PC-3 (cell line): ENCODE measurements around the gene CPSF3. TPM values are rescaled to one million over a fixed set of nuclear protein-coding genes. Genes with fewer than 3 reads are reported as not detected.

Experiments
- ATAC-seq: fragments of 200-7000 bp; cut with Tn5 transposase; 2 replicates; pipeline ENCODE4 v1.9.1; 2020; ENCODE audit warnings: mild to moderate bottlenecking, moderate library complexity
- BruUV-seq: library from RNA; stranded (reverse); fragments of 400-500 nt; replicated peaks from 2 replicates; lab custom pipeline; 2021; lab: Mats Ljungman, UMichigan
- CTCF ChIA-PET: fragments of 300-600 bp; sonication (Branson Sonifier 250); formaldehyde crosslinking; loops from one replicate; lab custom pipeline; 2022; ENCODE audit warnings: antibody characterized with exemption; lab: Charles Lee
- POLR2A ChIA-PET: fragments of 300-600 bp; sonication (Branson Sonifier 250); formaldehyde crosslinking; loops from one replicate; lab custom pipeline; 2022; ENCODE audit warnings: antibody characterized with exemption; ENCODE audit not compliant: unreplicated experiment; lab: Charles Lee
- DNase-seq: peaks from one replicate; pipeline ENCODE4 v3.0.0-alpha.2; 2015
- H2AFZ ChIP-seq: fragments of 300-600 bp; sonication (generic); 2 replicates; pipeline ENCODE4 v1.6.0; 2016; ENCODE audit warnings: antibody characterized with exemption, low read length
- H3F3A ChIP-seq: fragments of 300-600 bp; sonication (generic); one replicate; pipeline ENCODE4 v1.6.0; 2017; ENCODE audit warnings: antibody characterized with exemption, low read length, control low read depth, mild to moderate bottlenecking; ENCODE audit not compliant: unreplicated experiment
- H3K27ac ChIP-seq: fragments of 300-600 bp; sonication (generic); 2 replicates; pipeline ENCODE4 v1.5.1; 2016; ENCODE audit warnings: mild to moderate bottlenecking, low read length
- H3K27me3 ChIP-seq: fragments of 300-600 bp; sonication (generic); 2 replicates; pipeline ENCODE4 v1.6.1; 2016; ENCODE audit warnings: low read length, mixed read lengths
- H3K36me3 ChIP-seq: fragments of 300-600 bp; sonication (generic); 2 replicates; pipeline ENCODE4 v1.6.1; 2016; ENCODE audit warnings: low read depth, mixed run types, low read length, mixed read lengths
- H3K4me1 ChIP-seq: fragments of 300-600 bp; sonication (generic); 2 replicates; pipeline ENCODE4 v1.5.1; 2016; ENCODE audit warnings: low read length; ENCODE audit not compliant: insufficient read depth
- H3K4me2 ChIP-seq: fragments of 300-600 bp; sonication (generic); 2 replicates; pipeline ENCODE4 v1.6.0; 2016; ENCODE audit warnings: low read length
- H3K4me3 ChIP-seq: fragments of 300-600 bp; sonication (generic); 2 replicates; pipeline ENCODE4 v1.5.1; 2016; ENCODE audit warnings: mild to moderate bottlenecking, low read length, mixed read lengths
- H3K79me2 ChIP-seq: fragments of 300-600 bp; sonication (generic); 2 replicates; pipeline ENCODE4 v1.6.1; 2017; ENCODE audit warnings: low read length, mixed read lengths
- H3K9ac ChIP-seq: fragments of 300-600 bp; sonication (generic); 2 replicates; pipeline ENCODE4 v1.6.0; 2016; ENCODE audit warnings: mild to moderate bottlenecking, low read length
- H3K9me2 ChIP-seq: fragments of 300-600 bp; sonication (generic); replicated peaks from 2 replicates; pipeline ENCODE4 v1.6.1; 2016; ENCODE audit warnings: mixed run types, low read length, mixed read lengths
- H3K9me3 ChIP-seq: fragments of 300-600 bp; sonication (generic); 2 replicates; pipeline ENCODE4 v1.6.1; 2016; ENCODE audit warnings: low read length, mixed read lengths
- H4K20me1 ChIP-seq: fragments of 300-600 bp; sonication (generic); 2 replicates; pipeline ENCODE4 v1.6.1; 2016; ENCODE audit warnings: low read length, mixed read lengths
- EZH2 ChIP-seq: fragments of 300-600 bp; sonication (generic); IDR thresholded peaks from one replicate; pipeline ENCODE4 v1.6.1; 2017; ENCODE audit warnings: antibody characterized with exemption, mild to moderate bottlenecking, low read length; ENCODE audit not compliant: unreplicated experiment
- EZH2phosphoT487 ChIP-seq: fragments of 300-600 bp; sonication (generic); IDR thresholded peaks from 2 replicates; pipeline ENCODE4 v1.6.1; 2018; ENCODE audit warnings: mild to moderate bottlenecking, antibody characterized with exemption, low read length, borderline replicate concordance
- intact Hi-C: fragments of 100-400 bp; cut with micrococcal nuclease; formaldehyde crosslinking; loops from 2 replicates; pipeline ENCODE4 v1.9.0; 2023
- total RNA-seq: library from RNA; depleted of rRNA; stranded (reverse); fragments of >200 nt; gene quantifications from 2 replicates; pipeline ENCODE4 v1.2.3, GENCODE V29; 2014
- TF ChIP-seq, protein P1 (sequence below): fragments of 300-600 bp; sonication (generic); conservative IDR thresholded peaks from 2 replicates; pipeline ENCODE4 v1.5.1; 2017; ENCODE audit warnings: antibody characterized with exemption, low read depth, mild to moderate bottlenecking, low read length

CPSF3 gene
- total RNA-seq, 1 experiment from 2014 or later = 60.1 TPM

DNA sequence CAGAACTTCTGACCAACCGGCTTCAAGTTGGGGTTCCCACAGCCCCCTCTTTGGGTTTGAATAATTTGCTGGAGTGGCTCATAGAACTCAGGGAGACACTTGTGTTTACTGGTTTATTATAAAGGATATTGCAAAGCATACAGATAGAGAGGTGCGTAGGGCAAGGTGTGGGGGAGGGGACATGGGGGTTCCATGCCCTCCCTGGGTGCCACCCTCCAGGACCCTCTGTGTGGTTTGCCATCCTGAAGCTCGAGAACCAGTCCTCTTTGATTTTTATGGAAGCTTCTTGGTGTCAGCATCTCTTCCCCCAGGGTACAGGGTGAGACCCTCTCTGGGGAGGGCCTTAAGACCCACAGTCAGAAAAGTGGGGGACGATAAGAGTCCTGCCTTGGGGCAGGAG lies 38.9 kb upstream of the CPSF3 start:
- peaks cover 18% of the 10 kb centered on the region for H3F3A ChIP-seq
- no peaks in the 10 kb centered on the region for H3K27me3 ChIP-seq
- H3K36me3 ChIP-seq = peaks cover 48% of the 10 kb centered on the region
- intact Hi-C loops = no loop called here
- DNase-seq (no peak), ATAC-seq (no peak)
- no peak overlapping the region for H2AFZ ChIP-seq
- H3K27ac ChIP-seq = no peak overlapping the region
- no peaks in the 10 kb centered on the region for H3K79me2 ChIP-seq
- no peak overlapping the region for H3K4me3 ChIP-seq
- TF ChIP-seq EZH2 (no peak), EZH2phosphoT487 (no peak)
- TF ChIP-seq, protein P1, sequence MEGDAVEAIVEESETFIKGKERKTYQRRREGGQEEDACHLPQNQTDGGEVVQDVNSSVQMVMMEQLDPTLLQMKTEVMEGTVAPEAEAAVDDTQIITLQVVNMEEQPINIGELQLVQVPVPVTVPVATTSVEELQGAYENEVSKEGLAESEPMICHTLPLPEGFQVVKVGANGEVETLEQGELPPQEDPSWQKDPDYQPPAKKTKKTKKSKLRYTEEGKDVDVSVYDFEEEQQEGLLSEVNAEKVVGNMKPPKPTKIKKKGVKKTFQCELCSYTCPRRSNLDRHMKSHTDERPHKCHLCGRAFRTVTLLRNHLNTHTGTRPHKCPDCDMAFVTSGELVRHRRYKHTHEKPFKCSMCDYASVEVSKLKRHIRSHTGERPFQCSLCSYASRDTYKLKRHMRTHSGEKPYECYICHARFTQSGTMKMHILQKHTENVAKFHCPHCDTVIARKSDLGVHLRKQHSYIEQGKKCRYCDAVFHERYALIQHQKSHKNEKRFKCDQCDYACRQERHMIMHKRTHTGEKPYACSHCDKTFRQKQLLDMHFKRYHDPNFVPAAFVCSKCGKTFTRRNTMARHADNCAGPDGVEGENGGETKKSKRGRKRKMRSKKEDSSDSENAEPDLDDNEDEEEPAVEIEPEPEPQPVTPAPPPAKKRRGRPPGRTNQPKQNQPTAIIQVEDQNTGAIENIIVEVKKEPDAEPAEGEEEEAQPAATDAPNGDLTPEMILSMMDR = no peak
- H3K9me3 ChIP-seq = no peaks in the 10 kb centered on the region
- H3K9ac ChIP-seq = no peak overlapping the region
- H3K4me2 ChIP-seq = no peak overlapping the region
- ChIA-PET POLR2A (no interaction called here), CTCF (no interaction called here)
- H3K4me1 ChIP-seq = peaks cover 60% of the 10 kb centered on the region
- no peaks in the 10 kb centered on the region for H3K9me2 ChIP-seq
- BruUV-seq = no TSS peak
- H4K20me1 ChIP-seq = no peaks in the 10 kb centered on the region

DNA sequence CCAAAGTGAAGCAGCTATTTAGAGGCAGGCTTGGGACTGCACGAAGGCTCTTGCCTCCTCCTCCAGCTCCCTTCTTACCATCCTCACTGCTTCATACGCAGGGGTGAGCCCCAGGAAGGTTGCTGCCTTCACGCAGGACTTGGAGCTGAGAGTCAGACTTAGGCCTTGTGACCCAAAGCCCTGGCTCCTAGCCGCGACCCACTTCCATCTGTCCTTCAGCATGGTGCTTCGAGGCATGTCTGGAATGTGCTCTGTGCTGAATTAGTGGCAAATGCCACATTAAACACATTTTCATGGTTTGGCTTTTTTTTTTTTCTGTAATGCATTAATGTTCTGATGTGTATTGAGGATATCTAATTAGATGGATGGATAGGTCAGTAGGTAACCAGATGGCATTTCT lies 37.6 kb upstream of the CPSF3 start:
- Histone ChIP-seq H3K36me3 (peaks cover 58% of the 10 kb centered on the region), H3K4me2 (peak overlapping the region; percentile 46; the same call in 1 of the 2 replicates), H4K20me1 (no peaks in the 10 kb centered on the region), H2AFZ (no peak overlapping the region), H3K9ac (no peak overlapping the region), H3K9me2 (no peaks in the 10 kb centered on the region), H3K27me3 (no peaks in the 10 kb centered on the region), H3K27ac (peak overlapping the region; percentile 80), H3K9me3 (no peaks in the 10 kb centered on the region), H3K79me2 (no peaks in the 10 kb centered on the region), H3K4me3 (no peak overlapping the region), H3F3A (peaks cover 11% of the 10 kb centered on the region), H3K4me1 (peaks cover 48% of the 10 kb centered on the region)
- POLR2A ChIA-PET = no interaction called here
- no TSS peak for BruUV-seq
- CTCF ChIA-PET = no interaction called here
- DNase-seq (no peak), ATAC-seq (no peak)
- intact Hi-C loops = loop anchor here (1.0 kb wide), 1 partner anchor 99 kb away; no protein-coding TSS in a partner anchor
- TF ChIP-seq, protein P1 = no peak
- TF ChIP-seq EZH2phosphoT487 (no peak), EZH2 (no peak)

DNA sequence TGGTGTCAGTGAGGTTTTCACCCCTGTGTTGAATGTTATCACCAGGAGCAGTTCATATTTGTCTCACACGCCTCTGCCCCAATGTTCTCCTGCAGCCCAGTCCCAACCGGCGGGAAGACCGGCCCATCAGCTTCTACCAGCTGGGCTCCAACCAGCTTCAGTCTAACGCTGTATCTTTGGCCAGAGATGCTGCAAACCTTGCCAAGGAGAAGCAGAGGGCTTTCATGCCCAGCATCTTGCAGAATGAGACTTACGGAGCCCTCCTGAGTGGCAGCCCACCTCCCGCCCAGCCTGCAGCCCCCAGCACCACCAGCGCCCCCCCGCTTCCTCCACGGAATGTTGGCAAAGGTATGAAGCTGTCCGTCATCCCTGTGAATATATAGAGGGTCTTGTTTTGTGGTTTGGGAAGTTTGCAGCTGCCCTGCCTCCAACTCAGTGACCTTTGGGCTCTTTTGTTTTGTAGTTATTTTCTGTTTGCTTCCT lies 35.2 kb upstream of the CPSF3 start:
- no peak overlapping the region for H3K4me3 ChIP-seq
- H3K9me2 ChIP-seq = no peaks in the 10 kb centered on the region
- DNase-seq (no peak), ATAC-seq (no peak)
- peaks cover 27% of the 10 kb centered on the region for H3K4me1 ChIP-seq
- H2AFZ ChIP-seq = no peak overlapping the region
- no peaks in the 10 kb centered on the region for H3K79me2 ChIP-seq
- no peak overlapping the region for H3K27ac ChIP-seq
- no peaks in the 10 kb centered on the region for H3K27me3 ChIP-seq
- intact Hi-C loops = no loop called here
- no peak for TF ChIP-seq EZH2
- TF ChIP-seq, protein P1 = no peak
- TF ChIP-seq EZH2phosphoT487 = no peak
- H3K9ac ChIP-seq = no peak overlapping the region
- ChIA-PET POLR2A (no interaction called here), CTCF (no interaction called here)
- no peaks in the 10 kb centered on the region for H4K20me1 ChIP-seq
- BruUV-seq = no TSS peak
- peaks cover 7% of the 10 kb centered on the region for H3F3A ChIP-seq
- no peak overlapping the region for H3K4me2 ChIP-seq
- no peaks in the 10 kb centered on the region for H3K9me3 ChIP-seq
- H3K36me3 ChIP-seq = peaks cover 48% of the 10 kb centered on the region
